DMS79 (cell line): ENCODE measurements around the gene CAMTA1.
A peak's percentile ranks its signal among the peaks of the same experiment; 100 is the strongest.

Source experiments
- DNase-seq: peaks from one replicate; lab custom pipeline; 2025; lab: John Stamatoyannopoulos, UW

Gene CAMTA1

DNA sequence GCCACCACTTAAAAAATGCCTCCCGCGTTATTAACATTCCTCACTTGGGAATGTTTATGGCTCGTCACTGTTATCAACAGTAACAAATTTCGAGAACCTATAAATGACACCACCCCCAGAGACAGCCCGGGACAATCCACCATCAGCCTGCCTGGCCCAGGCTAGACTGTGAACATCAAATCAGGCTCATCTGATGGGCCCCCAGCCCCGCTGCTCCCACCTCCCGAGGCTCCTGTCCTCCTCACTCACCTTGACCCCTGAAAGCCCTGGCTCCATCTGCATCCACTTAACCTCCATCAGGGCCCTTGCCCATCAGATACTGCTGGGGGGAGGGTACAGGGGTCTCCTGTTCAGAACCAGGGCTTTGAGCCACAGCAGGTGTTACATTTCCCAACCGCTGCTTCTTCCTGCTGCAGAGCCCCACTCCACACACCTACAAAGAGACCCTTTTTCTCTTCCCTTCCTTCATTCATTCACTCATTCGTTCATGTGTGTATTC, 829.4 kb downstream of the CAMTA1 start:
- no peak for DNase-seq

DNA sequence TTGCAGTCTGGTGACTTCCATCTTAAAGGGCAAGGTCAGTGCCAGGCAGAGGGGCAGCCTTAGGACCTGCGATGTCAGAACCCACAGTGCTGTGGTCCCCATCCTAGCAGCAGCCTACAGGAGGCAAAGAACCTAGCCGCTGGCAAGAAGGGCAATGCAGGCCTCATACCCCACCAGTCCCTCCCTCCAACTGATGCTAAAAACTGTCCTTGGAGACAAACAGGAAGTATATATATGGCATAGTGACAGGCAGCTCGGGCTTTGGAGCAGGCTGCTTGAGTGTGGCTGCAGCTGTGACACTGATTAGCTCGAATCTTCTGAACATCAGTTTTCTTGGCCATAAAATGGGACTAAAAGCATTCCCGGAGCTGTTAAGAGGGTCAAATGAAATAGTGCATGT, 829.9 kb downstream of the CAMTA1 start:
- DNase-seq, result no peak

DNA sequence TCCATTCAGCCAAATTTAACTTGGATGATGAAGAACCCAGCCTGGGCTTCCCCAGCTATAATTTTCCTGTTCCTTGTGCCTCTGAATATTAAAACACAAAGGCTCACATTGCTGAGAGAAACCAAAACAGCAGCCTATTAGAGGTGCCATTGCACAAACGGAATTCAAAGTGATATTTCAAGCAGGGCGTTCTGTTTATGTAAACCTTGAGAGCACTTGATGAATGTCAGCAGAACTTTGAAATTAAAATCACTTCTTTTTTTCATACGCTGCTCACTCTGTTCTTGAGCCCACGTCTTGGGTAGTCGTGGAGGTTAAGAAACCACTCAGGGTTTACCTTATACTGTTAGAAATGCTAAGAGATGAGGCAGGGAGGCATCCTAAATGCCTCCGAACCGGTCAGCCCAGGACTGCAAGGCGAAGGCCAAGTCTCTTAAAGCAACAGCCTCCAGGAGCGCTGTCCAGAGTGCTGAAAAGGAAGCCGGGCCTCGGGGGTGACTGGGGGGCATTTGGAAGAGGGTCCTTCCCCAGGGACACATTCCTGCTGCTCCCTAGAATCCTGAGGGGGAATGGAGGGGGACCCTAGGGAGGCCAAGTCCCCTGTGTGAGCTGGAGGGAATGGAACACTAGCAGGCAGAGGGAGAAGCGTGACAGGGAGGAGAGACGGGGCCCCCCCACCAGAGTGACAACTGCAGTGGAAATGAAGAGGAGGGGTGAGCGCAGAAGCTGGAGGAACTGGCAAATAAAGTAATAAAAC, 831.0 kb downstream of the CAMTA1 start:
- no peak for DNase-seq

GRCh38 chr1:7616953-7617352, 831.7 kb downstream of the CAMTA1 start:
- DNase-seq, result no peak

- DNase-seq, result no peak
Measured at GRCh38 chr1:7617826-7618225, 832.6 kb downstream of the CAMTA1 start.

- no peak for DNase-seq
Measured at GRCh38 chr1:7620196-7620595, 834.9 kb downstream of the CAMTA1 start.

DNA sequence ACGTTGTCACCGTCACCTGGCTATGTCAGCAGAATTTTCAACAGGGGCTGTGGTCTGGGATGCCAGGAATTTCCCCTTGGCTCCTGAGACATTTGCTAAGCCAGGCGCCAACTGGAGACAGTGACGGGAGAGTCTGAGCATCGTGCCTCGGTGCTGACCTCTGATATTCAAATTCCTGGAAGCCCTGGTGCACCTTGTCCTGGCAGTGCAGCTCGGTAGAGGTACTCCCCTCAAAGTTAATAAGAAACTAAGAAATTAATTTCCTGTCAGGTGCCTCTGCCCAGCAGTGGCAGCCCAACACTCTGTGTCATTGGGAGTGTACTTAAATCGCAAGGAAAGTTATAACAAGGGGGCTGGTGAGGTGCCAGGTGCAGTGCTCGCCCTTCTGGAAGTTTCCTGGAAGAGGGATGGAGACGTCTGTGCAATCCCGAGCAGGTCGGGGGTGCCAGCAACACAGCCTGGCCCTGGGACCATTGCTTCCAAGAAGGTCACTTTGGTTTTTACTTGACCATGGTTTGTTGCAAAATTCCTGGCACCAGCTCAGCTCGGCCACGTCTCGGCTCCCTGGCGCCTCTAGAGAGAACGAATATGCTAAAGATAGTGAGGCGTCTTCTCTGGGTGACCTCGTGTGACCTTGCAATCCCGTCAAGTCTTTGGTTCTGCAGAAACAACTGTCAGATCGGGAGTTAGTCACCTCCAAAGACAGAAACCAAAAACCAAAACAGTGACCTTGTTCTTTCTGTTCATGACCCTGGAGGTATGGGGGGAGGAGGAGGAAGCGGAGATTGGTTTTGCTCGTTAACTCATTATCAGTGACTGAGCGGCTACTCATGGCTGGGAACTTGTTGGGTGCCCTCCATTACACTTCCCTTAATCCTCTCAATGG, 836.3 kb downstream of the CAMTA1 start:
- DNase-seq, result no peak

DNA sequence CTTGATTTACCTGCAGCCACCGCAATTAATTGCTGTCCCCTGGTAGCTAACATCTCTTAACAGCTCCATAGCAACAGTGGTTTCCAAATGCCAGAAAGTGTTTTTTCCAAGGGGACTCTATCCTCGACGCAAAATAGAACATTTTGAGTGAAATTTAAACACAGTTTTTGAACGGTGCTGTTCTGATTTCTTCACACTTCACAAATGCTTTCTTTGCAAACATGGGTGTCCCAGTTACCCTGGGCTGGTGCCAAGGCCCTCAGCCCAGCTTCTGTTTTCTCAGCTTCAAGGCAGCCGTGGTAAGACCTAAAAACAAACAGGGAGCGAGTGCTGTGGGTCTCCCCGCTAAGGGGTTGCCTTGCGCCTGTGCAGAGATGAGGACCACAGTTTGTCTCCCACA, 838.6 kb downstream of the CAMTA1 start:
- no peak for DNase-seq

DNA sequence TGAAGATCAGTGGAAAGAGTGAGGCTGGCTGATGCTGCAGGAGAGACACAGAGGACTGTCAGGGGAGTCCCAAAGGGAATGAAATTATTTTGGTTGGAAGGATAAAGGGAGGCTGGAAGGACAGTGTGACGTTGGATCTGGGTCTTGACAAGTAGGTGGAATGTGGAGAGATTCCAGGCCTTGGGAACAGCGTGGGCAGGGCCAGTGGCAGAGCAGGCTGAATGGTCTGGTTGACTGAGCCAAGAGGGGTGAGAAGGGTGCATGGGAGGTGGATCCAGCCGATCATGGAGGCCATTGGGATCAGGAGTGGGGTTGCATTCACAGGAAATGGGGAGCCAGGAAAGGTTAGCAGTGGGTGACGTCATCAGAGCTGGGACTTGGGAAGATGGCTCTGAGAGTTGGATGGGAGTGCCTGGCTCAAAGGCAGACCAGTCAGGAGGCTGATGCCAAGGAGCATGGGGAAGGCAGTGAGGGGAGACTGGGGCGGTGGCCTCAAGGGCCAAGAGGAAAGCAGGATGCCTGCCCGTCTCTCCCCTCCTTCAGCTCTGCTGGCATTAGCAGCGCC, 839.6 kb downstream of the CAMTA1 start:
- no peak for DNase-seq

- DNase-seq, result no peak
Measured at GRCh38 chr1:7625401-7625800, 840.1 kb downstream of the CAMTA1 start.

GRCh38 chr1:7628273-7628672, 843.0 kb downstream of the CAMTA1 start:
- DNase-seq, result no peak

DNA sequence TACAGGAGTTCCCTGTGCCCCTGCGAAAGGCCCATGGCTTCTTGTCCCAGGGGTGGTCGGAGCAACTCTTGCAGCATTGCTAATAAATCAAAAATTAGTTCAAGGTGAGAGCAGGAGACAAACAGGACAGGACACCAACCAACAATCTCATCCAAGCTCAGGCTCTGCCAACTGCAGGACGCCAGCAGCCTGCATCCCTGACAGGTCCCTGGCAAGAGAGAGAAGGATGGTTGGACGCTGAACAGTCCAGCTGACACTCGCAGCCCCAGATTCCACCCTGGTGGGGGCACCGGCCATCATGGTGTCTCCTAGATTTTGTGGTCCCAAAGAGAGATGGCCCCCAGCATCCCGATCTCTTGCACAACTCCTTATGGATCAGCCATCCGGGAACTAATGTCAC, 843.8 kb downstream of the CAMTA1 start:
- DNase-seq, result no peak

GRCh38 chr1:7629465-7630195, 844.4 kb downstream of the CAMTA1 start:
- no peak for DNase-seq

GRCh38 chr1:7630378-7630777, 845.1 kb downstream of the CAMTA1 start:
- DNase-seq, result peak; percentile 37

DNA sequence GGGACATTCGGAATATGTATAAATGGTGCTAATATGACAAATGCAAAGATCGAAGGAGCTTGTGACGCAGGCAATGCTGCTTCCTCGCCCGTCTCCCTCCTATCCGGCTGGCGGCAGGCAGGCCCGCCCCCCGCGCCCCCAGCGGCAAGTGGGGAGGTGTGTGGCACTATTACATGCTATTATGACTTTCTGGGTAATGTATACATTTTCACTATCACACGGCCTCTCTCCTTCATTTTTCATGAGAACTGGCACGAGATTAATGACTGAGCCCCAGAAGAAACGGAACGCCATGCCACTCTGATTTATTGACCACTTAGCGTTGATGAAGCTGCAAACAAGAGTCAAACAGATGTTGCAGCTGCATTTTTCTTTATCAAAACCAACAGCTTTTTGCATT, 846.9 kb downstream of the CAMTA1 start:
- no peak for DNase-seq

DNA sequence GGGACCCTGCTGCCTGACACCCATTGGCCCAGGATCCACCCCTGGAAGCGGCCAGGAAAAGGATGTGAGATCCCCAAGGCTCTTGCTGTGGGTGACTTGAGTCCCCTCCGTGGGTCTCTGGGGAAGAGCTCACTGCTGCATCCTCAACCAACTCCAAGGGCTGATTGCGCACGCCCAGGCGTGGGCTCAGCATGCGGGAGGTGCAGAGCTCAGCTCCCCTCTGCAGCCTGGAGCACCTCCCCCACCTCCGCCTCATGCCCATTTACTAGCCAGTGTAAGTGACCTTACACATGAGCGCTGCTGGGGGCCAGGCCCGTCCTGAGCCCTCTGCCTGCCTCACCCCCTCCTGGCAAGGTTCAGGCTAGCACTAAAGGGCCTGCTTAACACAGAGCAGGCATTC, 847.4 kb downstream of the CAMTA1 start:
- DNase-seq, result no peak

DNA sequence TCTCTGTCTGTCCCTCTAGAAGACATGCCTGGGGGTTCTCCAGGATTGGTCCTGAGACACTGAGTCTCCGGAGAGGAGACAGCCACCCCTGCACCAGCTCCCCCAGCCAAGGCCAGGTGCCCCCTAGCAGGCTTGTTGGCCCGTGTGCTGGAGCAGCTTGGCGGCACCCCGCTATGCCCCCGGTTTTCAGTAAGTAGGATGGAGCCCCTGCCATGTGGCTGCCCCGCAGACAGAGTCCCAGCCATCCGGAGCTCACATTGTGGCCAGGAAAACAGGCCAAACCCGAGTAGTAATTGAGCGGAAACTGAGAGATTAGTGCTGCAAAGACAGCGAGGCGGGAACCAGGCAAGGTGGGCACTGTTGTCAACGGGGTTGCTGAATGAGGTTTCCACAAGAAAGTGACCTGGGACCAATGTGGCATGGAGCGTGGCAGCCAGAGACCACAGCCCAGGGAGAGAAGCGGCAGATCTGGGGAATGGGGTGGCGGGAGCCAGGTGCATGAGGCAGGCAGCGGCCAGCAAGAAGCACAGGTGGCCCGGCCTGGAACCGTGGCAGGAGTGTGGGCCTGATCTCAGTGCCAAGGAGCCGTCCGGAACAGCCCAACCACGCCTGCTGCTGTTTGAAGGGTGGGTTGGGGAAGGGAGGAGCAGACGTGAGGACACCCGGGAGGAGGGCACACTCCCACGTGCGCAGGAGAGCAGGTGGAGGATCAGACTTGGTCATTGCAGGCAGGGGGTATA, 848.4 kb downstream of the CAMTA1 start:
- no peak for DNase-seq

GRCh38 chr1:7634546-7635240, 849.4 kb downstream of the CAMTA1 start:
- no peak for DNase-seq

DNA sequence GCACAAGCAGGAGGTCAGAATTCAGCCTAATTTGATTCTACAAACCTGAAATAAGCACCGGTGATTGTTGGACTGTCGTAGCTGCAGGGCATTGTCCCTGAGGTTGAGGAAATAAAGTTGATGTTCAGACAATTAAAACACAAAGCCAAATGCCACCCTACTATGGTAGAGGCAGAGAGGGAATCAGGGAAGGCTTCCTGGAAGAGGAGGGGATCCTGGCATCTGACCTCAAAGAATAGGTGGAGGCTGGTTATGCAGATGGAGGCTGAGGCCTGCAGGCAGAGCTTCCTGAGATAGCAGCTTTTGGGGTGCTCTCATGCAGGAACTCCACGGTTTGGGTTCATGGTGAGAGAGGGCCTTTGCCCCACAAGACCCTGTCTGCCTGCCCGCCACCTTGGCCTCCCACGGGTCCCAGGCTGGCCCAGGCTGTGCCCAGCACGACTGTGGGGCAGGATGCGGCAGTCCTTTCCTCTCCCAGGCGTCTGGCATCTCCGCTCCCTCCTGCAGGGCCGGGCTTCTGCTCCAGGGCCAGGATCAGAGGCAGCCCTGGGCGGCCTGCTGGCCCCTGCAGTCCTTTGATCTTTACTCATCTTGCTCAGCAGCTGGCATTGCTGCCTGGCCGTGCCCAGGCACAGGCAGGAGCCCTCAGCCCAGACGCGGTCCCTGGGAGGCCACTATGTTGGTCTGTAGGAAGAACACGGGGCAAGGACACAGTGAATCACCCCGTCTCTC, 851.7 kb downstream of the CAMTA1 start:
- DNase-seq, result no peak

DNA sequence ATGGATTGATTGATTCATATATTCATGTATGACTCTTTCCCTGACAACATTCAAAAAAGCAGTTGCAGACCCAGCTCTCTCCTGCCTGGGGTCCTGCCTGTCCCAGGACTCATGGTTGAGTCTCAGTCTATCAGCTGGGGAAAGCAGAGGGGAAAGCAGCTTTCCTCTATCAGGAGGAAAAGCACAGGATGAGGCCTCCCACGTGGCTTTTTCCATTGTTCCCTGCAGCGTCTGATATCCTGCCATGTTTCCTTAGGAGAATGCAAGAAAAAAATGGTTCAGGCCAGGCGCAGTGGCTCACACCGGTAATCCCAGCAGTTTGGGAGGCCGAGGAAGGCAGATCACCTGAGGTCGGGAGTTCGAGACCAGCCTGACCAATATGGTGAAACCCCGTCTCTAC, 852.8 kb downstream of the CAMTA1 start:
- DNase-seq, result no peak
